Measurements from ENCODE around the gene BCL2L12.
"Not testable (repeated sequence)": the region's sequence is repeated elsewhere in the genome, so short reads cannot be mapped to it uniquely, and the experiment has no call there.

Gene BCL2L12

DNA sequence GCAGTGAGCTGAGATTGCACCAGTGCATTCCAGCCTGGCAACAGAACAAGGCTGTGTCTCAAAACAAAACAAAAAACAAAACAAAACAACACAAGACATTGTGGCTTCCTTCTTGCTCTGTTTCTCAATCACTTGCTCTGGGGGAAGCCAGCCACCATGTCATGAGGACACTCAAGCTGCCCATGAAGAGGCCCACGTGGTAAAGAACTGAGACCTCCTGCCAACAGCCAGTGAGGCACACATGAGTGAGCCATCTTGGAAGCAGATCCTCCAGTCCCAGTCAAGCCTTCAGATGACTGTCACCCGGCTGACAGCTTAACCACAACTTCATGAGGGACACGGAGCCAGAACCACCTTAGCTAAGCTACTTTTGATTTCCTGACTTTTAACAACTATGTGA lies 50.4 kb downstream of the BCL2L12 start:
- no peak for DNase-seq

- no peak for DNase-seq
Measured at GRCh38 chr19:49718511-49718910, 52.8 kb downstream of the BCL2L12 start.

DNA sequence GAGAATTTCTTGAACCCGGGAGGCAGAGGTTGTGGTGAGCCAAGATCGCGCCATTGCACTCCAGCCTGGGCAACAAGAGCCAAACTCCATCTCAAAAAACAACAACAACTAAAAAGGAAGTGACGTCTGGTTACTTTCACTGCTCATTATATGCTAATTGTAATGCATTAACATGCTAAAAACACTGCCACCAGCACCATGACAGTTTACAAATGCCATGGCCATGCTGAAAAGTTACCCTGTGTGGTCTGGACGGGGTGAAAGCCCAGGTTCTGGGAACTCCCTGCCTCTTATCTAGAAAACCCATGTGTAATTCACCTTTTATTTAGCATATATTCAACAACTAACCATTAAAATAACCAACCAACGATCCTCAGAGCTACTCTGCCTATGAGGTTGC lies 53.3 kb downstream of the BCL2L12 start:
- no peak for DNase-seq

DNA sequence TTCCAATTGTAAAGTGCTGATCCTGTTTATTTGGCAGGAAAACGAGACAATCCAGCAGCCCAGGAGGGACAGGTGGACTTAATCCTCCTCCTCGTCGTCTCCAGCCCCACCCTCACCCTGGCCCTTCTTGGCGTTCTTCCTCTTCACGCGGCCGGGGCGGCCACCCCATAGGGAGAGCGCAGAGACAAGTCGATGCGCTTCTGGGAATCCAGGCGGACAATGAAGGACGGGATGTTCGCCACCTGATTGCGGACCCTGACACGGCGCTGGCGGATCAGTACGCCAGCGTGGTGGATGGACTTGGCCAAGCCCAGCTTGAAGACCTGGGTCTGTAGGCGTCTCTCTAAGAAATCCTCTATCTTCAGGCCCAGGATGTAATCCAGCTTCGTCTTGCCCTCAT lies 53.7 kb downstream of the BCL2L12 start:
- not testable (repeated sequence) for DNase-seq

All from GF-D8 (cell line).